Parietal lobe (tissue), 1 donor: ENCODE results near the gene SPX. TPM values are rescaled to one million over a fixed set of nuclear protein-coding genes. Genes with fewer than 3 reads are reported as not detected.

ENCODE experiments used
- total RNA-seq: library from RNA; depleted of rRNA; stranded (reverse); fragments of >200 nt; gene quantifications from one replicate; pipeline ENCODE4 v1.2.3, GENCODE V29; 2014

SPX gene
- 0.31 TPM for total RNA-seq

GRCh38 chr12:21526053-21526452 is at the start of gene SPX:
Gene SPX (plus strand): TSS chr12:21526296. CDS start chr12:21526473, 177 bp downstream.

GRCh38 chr12:21501258-21502163 is 24.6 kb upstream of the SPX start, which contains the start of the genes GOLT1B and RECQL:
Gene GOLT1B (plus strand): TSS chr12:21501789. CDS start chr12:21501924, 135 bp downstream.
Gene RECQL (minus strand): TSS chr12:21501635. CDS start chr12:21499570, 2,065 bp downstream.

Other genes with a start within 250 kb of the SPX start
- gene SLCO1A2, start 191.4 kb upstream of the SPX start, total RNA-seq = 7.5 TPM
- not detected for gene IAPP, start 153.4 kb upstream of the SPX start, total RNA-seq
- gene PYROXD1, start 88.6 kb upstream of the SPX start, total RNA-seq = 19.1 TPM
- gene RECQL, start 24.7 kb upstream of the SPX start, total RNA-seq = 28.2 TPM
- gene GOLT1B, start 24.5 kb upstream of the SPX start, total RNA-seq = 42.6 TPM
- gene GYS2, start 78.6 kb downstream of the SPX start, total RNA-seq = not detected
- gene LDHB, start 131.5 kb downstream of the SPX start, total RNA-seq = 315 TPM
- 4.4 TPM for gene KCNJ8, start 248.4 kb downstream of the SPX start, total RNA-seq